Neural cell (in vitro differentiated cells): ENCODE data around the gene YAF2.

ENCODE experiments used
- CTCF ChIP-seq: fragments of 450-650 bp; IDR thresholded peaks from 2 replicates; pipeline ENCODE4 v1.5.1; 2014; ENCODE audit warnings: antibody characterized with exemption, mild to moderate bottlenecking, moderate library complexity; ENCODE audit not compliant: poor library complexity, severe bottlenecking
- EP300 ChIP-seq: fragments of 450-650 bp; conservative IDR thresholded peaks from 2 replicates; pipeline ENCODE4 v1.6.1; 2014; ENCODE audit warnings: antibody characterized with exemption, mild to moderate bottlenecking, moderate library complexity; ENCODE audit not compliant: poor library complexity, severe bottlenecking
- EZH2 ChIP-seq: fragments of 200-600, 300-800 bp; shearing (Covaris generic), sonication (generic); IDR thresholded peaks from 2 replicates; pipeline ENCODE4 v1.6.1; 2014; ENCODE audit warnings: antibody characterized with exemption, low read length, borderline replicate concordance, mild to moderate bottlenecking; ENCODE audit not compliant: insufficient read depth, poor library complexity, severe bottlenecking
- POLR2AphosphoS5 ChIP-seq: IDR thresholded peaks from 2 replicates; pipeline ENCODE4 v1.6.1; 2012
- REST ChIP-seq: IDR thresholded peaks from 2 replicates; pipeline ENCODE4 v1.6.1; 2012; ENCODE audit warnings: borderline replicate concordance
- SMC3 ChIP-seq: fragments of 450-650 bp; conservative IDR thresholded peaks from 2 replicates; pipeline ENCODE4 v1.6.1; 2014; ENCODE audit warnings: antibody characterized with exemption, mild to moderate bottlenecking, moderate library complexity; ENCODE audit not compliant: poor library complexity
- TAF1 ChIP-seq: IDR thresholded peaks from 2 replicates; pipeline ENCODE4 v1.6.1; 2012; ENCODE audit warnings: low read depth

GRCh38 chr12:42217656-42218055, 20.4 kb downstream of the YAF2 start:
- TF ChIP-seq EZH2 (no peak), CTCF (no peak), EP300 (no peak), POLR2AphosphoS5 (no peak), SMC3 (no peak), REST (no peak), TAF1 (no peak)
